Measurements from ENCODE around the gene SLIT1. TPM values are rescaled to one million over a fixed set of nuclear protein-coding genes. Genes with fewer than 3 reads are reported as not detected.

SLIT1 gene
- total and polyA plus RNA-seq, 2 of the 8 experiments (the other 6 are each of a cell fraction or from before 2014, with no cell fraction given) = 0.70 to 0.88 TPM

GRCh38 chr10:97128039-97128492 lies 57.7 kb downstream of the SLIT1 start:
- Histone ChIP-seq H3K4ac (replicated peaks; ENCODE audit: insufficient read length, low read depth, low read length) (no peak overlapping the region), H3K4me3 (ENCODE audit: extremely low read depth in 1 of 4, insufficient read depth in 2 of 4, low read depth in 3 of 4, low read length in 4 of 4) (no peak overlapping the region), H2BK15ac (ENCODE audit: low read length) (no peak overlapping the region), H2BK12ac (ENCODE audit: low read depth, low read length) (no peak overlapping the region), H3K14ac (ENCODE audit: insufficient read length) (no peak overlapping the region), H2BK120ac (replicated peaks; ENCODE audit: low read depth, low read length) (no peak overlapping the region), H2BK5ac (ENCODE audit: low read depth, low read length) (no peak overlapping the region), H3K56ac (replicated peaks; ENCODE audit: insufficient read length, low read depth, low read length) (no peak overlapping the region), H3K79me1 (ENCODE audit: low read depth, low read length) (no peaks in the 10 kb centered on the region), H3K27me3 (replicated peaks in 1 of 4; ENCODE audit: control insufficient read depth in 3 of 4, extremely low read depth in 1 of 4, insufficient read depth in 3 of 4, low read length in 3 of 4) (no peaks in the 10 kb centered on the region), H3K27ac (ENCODE audit: low read depth, low read length) (no peak overlapping the region), H3K9me3 (ENCODE audit: insufficient read depth in 2 of 2, low read depth in 1 of 2, low read length in 1 of 2) (no peaks in the 10 kb centered on the region), H4K8ac (ENCODE audit: extremely low read depth, insufficient read depth, low read length) (no peak overlapping the region; the same call in 1 of the 2 replicates), H3K9ac (replicated peaks in 1 of 4; ENCODE audit: extremely low read depth in 1 of 4, low read depth in 3 of 4, low read length in 3 of 4) (no peak overlapping the region), H2AK5ac (ENCODE audit: low read depth, low read length) (no peak overlapping the region), H3K23me2 (ENCODE audit: low read depth, low read length) (no peaks in the 10 kb centered on the region), H3K18ac (ENCODE audit: extremely low read depth, low read length) (no peak overlapping the region), H3K23ac (ENCODE audit: insufficient read length) (no peak overlapping the region), H3K36me3 (ENCODE audit: control insufficient read depth in 2 of 4, insufficient read depth in 4 of 4, low read length in 3 of 4) (no peaks in the 10 kb centered on the region), H2AFZ (ENCODE audit: low read length) (no peak overlapping the region), H3K79me2 (ENCODE audit: control insufficient read depth in 1 of 2, insufficient read depth in 2 of 2, low read length in 2 of 2) (no peaks in the 10 kb centered on the region), H3K4me1 (replicated peaks in 1 of 4; ENCODE audit: control insufficient read depth in 3 of 4, insufficient read depth in 4 of 4, low read length in 3 of 4) (peaks cover 0 to 3% (median 0%) of the 10 kb centered on the region in 4 experiments; a peak in 1 of 7 replicates), H4K5ac (ENCODE audit: insufficient read length, low read depth, low read length) (no peak overlapping the region), H2BK20ac (ENCODE audit: low read length) (no peak overlapping the region), H4K91ac (replicated peaks; ENCODE audit: insufficient read length, low read length) (no peak overlapping the region), H3K4me2 (ENCODE audit: insufficient read depth in 1 of 2, low read depth in 2 of 2, low read length in 2 of 2) (no peak overlapping the region), H4K20me1 (replicated peaks in 1 of 2; ENCODE audit: control insufficient read depth in 1 of 2, insufficient read depth in 2 of 2, low read length in 2 of 2) (no peaks in the 10 kb centered on the region)
- no peak for FAIRE-seq
- TF ChIP-seq E2F6 (IDR thresholded peaks at IDR 0.05) = peak; percentile 51; the same call in 1 of the 2 replicates
- TF ChIP-seq FOSL1 (IDR thresholded peaks at IDR 0.05; ENCODE audit: insufficient read depth, low read depth, low read length) = no peak
- TF ChIP-seq SP1 (IDR thresholded peaks at IDR 0.05; ENCODE audit: low read depth, low read length) = no peak
- no peak for TF ChIP-seq KDM4A (IDR thresholded peaks at IDR 0.05; ENCODE audit: low read depth, low read length, severe bottlenecking)
- WGBS, 2 experiments (ENCODE audit: extremely low coverage in 1 of 2, insufficient coverage in 1 of 2, insufficient read length in 1 of 2, insufficient replicate concordance in 2 of 2, low coverage in 1 of 2, low lambda C conversion rate in 2 of 2, missing lambda C conversion rate in 1 of 2) = 87% methylated on average over 11 of the region's 11 CpGs; no CpG with 5 or more reads in 1 of the 2 experiments
- ChIA-PET POLR2A (ENCODE audit: partially characterized antibody) (no interaction called here), CTCF (ENCODE audit: partially characterized antibody) (interaction anchor here (0.8 to 43.6 kb wide), 8 partner anchors 4 to 105 kb away, joined by 3 to 759 read pairs (median 14); no protein-coding TSS in a partner anchor)
- DNase-seq (ENCODE audit: low read depth in 1 of 2, low spot score in 2 of 2) = no peak

Measured in H1 (cell line).